GM12864 (cell line): ENCODE data around the gene TMEM37.

Source experiments
- DNase-seq: peaks from one replicate; pipeline ENCODE4 v3.0.0-alpha.2; 2011; ENCODE audit warnings: low read depth
- H3K4me3 ChIP-seq: 2 replicates; pipeline ENCODE4 v1.5.1; 2011; ENCODE audit warnings: mild to moderate bottlenecking, low read depth, low read length, control low read depth
- CTCF ChIP-seq: IDR thresholded peaks from 2 replicates; pipeline ENCODE4 v1.5.1; 2011; ENCODE audit warnings: low read depth, mild to moderate bottlenecking, moderate library complexity, low read length, control low read depth, inconsistent platforms; ENCODE audit errors: missing control alignments

The TMEM37 gene

DNA sequence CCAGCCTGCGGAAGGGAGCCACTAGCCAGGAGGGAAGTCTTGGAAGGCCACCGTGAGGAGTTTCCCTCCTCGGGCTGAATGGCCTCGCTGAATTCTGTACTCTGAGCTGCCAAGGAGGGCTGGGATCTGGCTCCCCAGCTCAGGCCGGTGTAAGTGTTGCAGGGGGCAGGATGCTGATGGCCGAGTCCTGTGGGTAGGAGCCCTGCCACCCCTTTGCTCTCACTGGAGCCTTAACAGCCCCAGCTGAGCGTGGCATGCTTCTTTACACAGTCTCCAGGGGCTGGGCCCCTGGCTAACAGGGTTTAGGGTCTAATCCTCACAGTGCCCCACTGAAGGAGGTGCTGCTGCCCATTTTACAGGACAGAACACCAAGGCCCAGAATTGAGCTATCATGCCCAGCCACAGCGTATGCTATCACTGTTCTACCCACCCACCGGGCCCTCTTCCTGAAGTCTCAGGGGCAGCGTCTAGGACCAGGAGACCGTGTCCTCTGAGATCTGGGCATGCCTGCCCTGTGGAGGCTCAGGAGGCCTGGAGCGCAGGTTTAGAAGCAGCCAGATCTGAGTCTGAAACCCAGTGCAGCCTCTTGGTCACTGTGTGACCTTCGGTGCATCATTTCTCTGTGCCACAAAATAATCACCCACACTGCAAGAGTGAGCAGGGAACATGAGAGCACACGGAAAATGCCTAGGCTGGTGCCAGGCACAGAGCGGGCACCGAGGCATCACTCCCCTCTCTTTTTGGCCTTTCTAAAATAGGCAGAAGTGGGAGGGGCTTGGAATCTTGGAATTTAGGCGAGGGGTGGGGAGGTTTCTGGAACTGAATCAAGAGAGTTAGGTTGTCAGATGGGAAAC is 42.9 kb downstream of the TMEM37 start:
- TF ChIP-seq CTCF: no peak
- no peak for DNase-seq

DNA sequence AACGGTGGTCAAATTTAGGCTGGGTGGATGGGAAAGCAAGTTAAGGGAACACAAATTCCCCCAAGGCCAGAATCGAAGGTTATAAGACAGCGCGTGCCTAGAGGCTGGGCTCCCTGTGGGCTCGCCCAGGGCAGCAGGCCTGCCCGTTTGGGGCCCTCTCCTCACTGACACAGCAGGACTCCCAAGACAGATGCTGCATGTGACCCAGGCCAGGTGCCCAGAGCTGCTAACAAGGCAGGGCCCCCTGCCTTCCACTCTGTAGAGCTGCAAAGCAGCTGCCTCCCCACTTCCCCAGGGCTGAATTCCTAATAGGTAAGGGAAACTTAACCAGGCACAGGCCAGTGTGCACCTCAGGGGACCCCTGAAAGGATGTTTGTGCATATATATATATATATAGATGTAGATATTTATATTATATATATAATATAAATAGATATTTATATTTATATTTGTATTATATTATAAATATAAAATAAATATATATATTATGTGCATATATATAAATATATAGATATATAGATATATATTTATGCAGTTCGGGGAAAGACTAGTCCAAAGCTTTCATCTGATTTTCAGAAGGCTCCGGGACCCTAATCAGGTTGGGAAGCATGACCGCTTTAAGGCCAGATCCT is 43.7 kb downstream of the TMEM37 start:
- no peak for TF ChIP-seq CTCF
- H3K4me3 ChIP-seq: no peak overlapping the region
- no peak for DNase-seq

More for the DNA sequence above, 42.9 kb downstream of the TMEM37 start:
- H3K4me3 ChIP-seq: no peak overlapping the region

GRCh38 chr2:119475857-119476244 is 44.2 kb downstream of the TMEM37 start:
- DNase-seq: no peak
- no peak overlapping the region for H3K4me3 ChIP-seq
- no peak for TF ChIP-seq CTCF

GRCh38 chr2:119476301-119477112 is 44.9 kb downstream of the TMEM37 start:
- H3K4me3 ChIP-seq: no peak overlapping the region

DNA sequence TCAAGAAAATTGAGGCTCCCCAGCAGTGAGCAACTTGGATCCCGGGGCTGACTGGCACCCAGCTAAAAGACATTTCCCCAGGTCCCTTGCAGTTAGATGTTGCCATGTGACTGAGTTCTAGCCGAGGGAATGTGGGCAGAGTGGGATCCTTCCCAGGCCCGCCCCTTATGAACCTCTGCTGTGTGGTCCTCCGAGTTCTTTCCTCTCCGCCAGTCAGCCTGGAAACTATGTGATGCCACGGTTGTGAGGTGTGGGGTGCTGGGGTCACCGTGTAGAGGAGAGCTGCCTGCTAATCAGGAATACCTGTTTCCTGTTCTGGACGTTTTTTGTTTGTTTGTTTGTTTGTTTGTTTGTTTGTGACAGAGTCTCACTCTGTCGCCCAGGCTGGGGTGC is 45.5 kb downstream of the TMEM37 start:
- TF ChIP-seq CTCF: no peak
- H3K4me3 ChIP-seq: no peak overlapping the region
- DNase-seq: no peak

More at GRCh38 chr2:119476301-119477112, 44.9 kb downstream of the TMEM37 start:
- TF ChIP-seq CTCF: peak; percentile 97
- no peak for DNase-seq

DNA sequence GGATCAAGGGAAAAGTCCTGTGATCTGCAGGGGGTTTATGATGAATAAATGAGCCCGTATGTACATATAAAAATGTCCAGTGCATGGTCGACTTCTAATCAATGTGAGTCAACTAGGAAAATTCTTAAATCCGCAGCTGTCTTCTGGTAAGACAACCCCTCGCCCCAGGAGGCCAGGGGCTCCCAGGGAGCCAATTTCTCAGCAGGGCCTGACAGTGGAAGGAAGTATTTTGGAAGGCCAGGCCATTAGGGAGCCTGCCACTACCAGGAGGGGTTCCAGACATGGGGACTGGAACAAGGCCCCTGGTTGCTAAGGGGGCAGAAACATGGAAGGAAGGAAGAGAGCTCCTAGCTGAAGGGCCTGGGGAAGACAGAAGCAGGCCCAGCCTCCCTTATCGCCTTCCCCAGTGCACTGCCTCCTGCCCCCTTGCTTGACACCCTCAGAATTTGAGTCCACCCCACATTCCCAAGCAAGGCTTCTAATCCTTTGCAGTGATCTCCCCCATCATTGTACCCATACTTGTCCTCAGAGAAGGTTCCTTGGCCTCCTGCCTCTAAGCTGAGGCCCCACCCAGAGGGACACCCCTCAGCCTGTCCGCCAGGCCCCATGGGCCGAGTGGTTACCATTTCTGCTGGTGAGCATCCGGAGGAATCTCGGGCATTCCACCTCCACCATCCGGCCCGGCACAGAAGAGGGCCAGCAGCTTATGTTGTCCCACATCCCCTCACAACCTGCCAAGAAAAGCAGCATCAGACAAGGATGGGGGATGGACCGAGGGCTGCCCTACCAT is 46.7 kb downstream of the TMEM37 start:
- no peak for TF ChIP-seq CTCF
- no peak overlapping the region for H3K4me3 ChIP-seq
- no peak for DNase-seq
